ENCODE results near the gene CC2D2B.
A peak's percentile ranks its signal among the peaks of the same experiment; 100 is the strongest.

The CC2D2B gene

GRCh38 chr10:95864906-95865813 lies 42.6 kb upstream of the CC2D2B start:
- TF ChIP-seq RAD21 (IDR thresholded peaks at IDR 0.05; ENCODE audit: low read depth) (peak; percentile 92), YY1 (IDR thresholded peaks at IDR 0.05; ENCODE audit: low read depth) (no peak)

GRCh38 chr10:95865814-95866466 lies 41.8 kb upstream of the CC2D2B start:
- TF ChIP-seq FOXM1 (IDR thresholded peaks at IDR 0.05; ENCODE audit: borderline replicate concordance, low read depth) (no peak), REST (IDR thresholded peaks at IDR 0.05; ENCODE audit: low read depth) (no peak), EP300 (IDR thresholded peaks at IDR 0.05; ENCODE audit: borderline replicate concordance) (no peak), YY1 (IDR thresholded peaks at IDR 0.05; ENCODE audit: low read depth) (no peak), CREB1 (IDR thresholded peaks at IDR 0.05; ENCODE audit: low read depth) (no peak), ZBTB7A (IDR thresholded peaks at IDR 0.05; ENCODE audit: low read depth) (no peak), MAX (IDR thresholded peaks at IDR 0.05) (no peak), TEAD4 (IDR thresholded peaks at IDR 0.05) (no peak), NFIC (IDR thresholded peaks at IDR 0.05) (no peak), TAF1 (IDR thresholded peaks at IDR 0.05; ENCODE audit: low read depth) (no peak), CEBPB (IDR thresholded peaks at IDR 0.05) (no peak), USF1 (IDR thresholded peaks at IDR 0.05) (no peak), EGR1 (IDR thresholded peaks at IDR 0.05) (no peak), TCF12 (IDR thresholded peaks at IDR 0.05; ENCODE audit: low read depth) (no peak), RAD21 (IDR thresholded peaks at IDR 0.05; ENCODE audit: low read depth) (no peak)

GRCh38 chr10:95866467-95866842 lies 41.3 kb upstream of the CC2D2B start:
- TF ChIP-seq REST (IDR thresholded peaks at IDR 0.05; ENCODE audit: low read depth) (no peak), NFIC (IDR thresholded peaks at IDR 0.05) (no peak), RAD21 (IDR thresholded peaks at IDR 0.05; ENCODE audit: low read depth) (no peak), TEAD4 (IDR thresholded peaks at IDR 0.05) (no peak), TCF12 (IDR thresholded peaks at IDR 0.05; ENCODE audit: low read depth) (no peak), TAF1 (IDR thresholded peaks at IDR 0.05; ENCODE audit: low read depth) (no peak), MAX (IDR thresholded peaks at IDR 0.05) (no peak), CEBPB (IDR thresholded peaks at IDR 0.05) (no peak), ZBTB7A (IDR thresholded peaks at IDR 0.05; ENCODE audit: low read depth) (no peak), YY1 (IDR thresholded peaks at IDR 0.05; ENCODE audit: low read depth) (no peak), EGR1 (IDR thresholded peaks at IDR 0.05) (no peak), CREB1 (IDR thresholded peaks at IDR 0.05; ENCODE audit: low read depth) (no peak), FOXM1 (IDR thresholded peaks at IDR 0.05; ENCODE audit: borderline replicate concordance, low read depth) (no peak), USF1 (IDR thresholded peaks at IDR 0.05) (no peak), EP300 (IDR thresholded peaks at IDR 0.05; ENCODE audit: borderline replicate concordance) (no peak)

- no peak for TF ChIP-seq YY1 (IDR thresholded peaks at IDR 0.05; ENCODE audit: low read depth)
- TF ChIP-seq RAD21 (IDR thresholded peaks at IDR 0.05; ENCODE audit: low read depth), result no peak
- TF ChIP-seq TAF1 (IDR thresholded peaks at IDR 0.05; ENCODE audit: low read depth), result no peak
These were observed 39.9 kb upstream of the CC2D2B start for GRCh38 chr10:95867866-95868265.

GRCh38 chr10:95872158-95872711 lies 35.5 kb upstream of the CC2D2B start:
- TF ChIP-seq FOXM1 (IDR thresholded peaks at IDR 0.05; ENCODE audit: borderline replicate concordance, low read depth) (no peak), TCF12 (IDR thresholded peaks at IDR 0.05; ENCODE audit: low read depth) (no peak), TEAD4 (IDR thresholded peaks at IDR 0.05) (no peak)
